IMR-90 (cell line): ENCODE measurements around the gene RYR1. TPM values are rescaled to one million over a fixed set of nuclear protein-coding genes. Genes with fewer than 3 reads are reported as not detected.

ENCODE experiments used
- ATAC-seq: fragments of 200-7000 bp; cut with Tn5 transposase; 2 replicates; pipeline ENCODE4 v1.9.1; 2020; ENCODE audit warnings: low read depth, mild to moderate bottlenecking, moderate library complexity
- BruUV-seq: library from RNA; stranded (reverse); fragments of 400-500 nt; replicated peaks from 2 replicates; lab custom pipeline; 2021; lab: Mats Ljungman, UMichigan
- CTCF ChIA-PET: fragments of 300-600 bp; formaldehyde crosslinking; extraction: SDS; loops from one replicate; lab custom pipeline; 2021; ENCODE audit warnings: antibody characterized with exemption; lab: Yijun Ruan, JAX
- POLR2A ChIA-PET: fragments of 300-600 bp; sonication (Branson Sonifier 250); formaldehyde crosslinking; loops from one replicate; lab custom pipeline; 2022; ENCODE audit warnings: antibody characterized with exemption; ENCODE audit not compliant: unreplicated experiment; lab: Charles Lee
- DNase-seq: peaks from one replicate; pipeline ENCODE4 v3.0.0; 2013
- H2AFZ ChIP-seq: replicated peaks from 2 replicates; pipeline ENCODE3; 2013; ENCODE audit warnings: low read length, mild to moderate bottlenecking; ENCODE audit not compliant: poor library complexity
- H2AK5ac ChIP-seq: 2 replicates; pipeline ENCODE4 v1.6.1; 2013; ENCODE audit warnings: low read depth, low read length, inconsistent platforms
- H2AK9ac ChIP-seq: replicated peaks from 2 replicates; pipeline ENCODE3; 2013; ENCODE audit warnings: mild to moderate bottlenecking, low read depth, low read length, moderate library complexity; ENCODE audit not compliant: poor library complexity
- H2BK120ac ChIP-seq: 2 replicates; pipeline ENCODE4 v1.6.1; 2013; ENCODE audit warnings: low read depth, low read length, inconsistent platforms
- H2BK15ac ChIP-seq: 3 replicates; pipeline ENCODE4 v1.6.1; 2013; ENCODE audit warnings: low read depth, low read length, inconsistent platforms
- H2BK20ac ChIP-seq: 2 replicates; pipeline ENCODE4 v1.6.1; 2013; ENCODE audit warnings: low read depth, mild to moderate bottlenecking, inconsistent platforms, low read length, moderate library complexity
- H2BK5ac ChIP-seq: 2 replicates; pipeline ENCODE4 v1.6.1; 2013; ENCODE audit warnings: mild to moderate bottlenecking, low read depth, low read length, inconsistent platforms; ENCODE audit not compliant: poor library complexity, severe bottlenecking
- H3K14ac ChIP-seq: replicated peaks from 2 replicates; pipeline ENCODE4 v1.6.1; 2013; ENCODE audit warnings: low read depth, low read length, inconsistent platforms
- H3K18ac ChIP-seq: 2 replicates; pipeline ENCODE4 v1.6.1; 2013; ENCODE audit warnings: low read depth, low read length, control low read depth
- H3K23ac ChIP-seq: 2 replicates; pipeline ENCODE4 v1.6.1; 2013; ENCODE audit warnings: low read depth, low read length, inconsistent platforms
- H3K27ac ChIP-seq: 2 replicates; pipeline ENCODE4 v1.5.1; 2013; ENCODE audit warnings: mild to moderate bottlenecking, control low read depth, low read length; ENCODE audit not compliant: insufficient read depth
- H3K27me3 ChIP-seq: 2 replicates; pipeline ENCODE4 v1.6.1; 2013; ENCODE audit warnings: low read length; ENCODE audit not compliant: control insufficient read depth, insufficient read depth
- H3K36me3 ChIP-seq: 2 replicates; pipeline ENCODE4 v1.6.1; 2013; ENCODE audit warnings: low read length, mixed read lengths; ENCODE audit not compliant: control insufficient read depth, insufficient read depth
- H3K4ac ChIP-seq: 2 replicates; pipeline ENCODE4 v1.6.1; 2013; ENCODE audit warnings: low read depth, low read length, inconsistent platforms
- H3K4me1 ChIP-seq: 2 replicates; pipeline ENCODE4 v1.6.1; 2013; ENCODE audit warnings: low read length, mixed read lengths; ENCODE audit not compliant: control insufficient read depth, insufficient read depth
- H3K4me2 ChIP-seq: 2 replicates; pipeline ENCODE4 v1.6.1; 2013; ENCODE audit warnings: low read depth, mild to moderate bottlenecking, control low read depth, low read length, moderate library complexity
- H3K4me3 ChIP-seq: 2 replicates; pipeline ENCODE4 v1.5.1; 2013; ENCODE audit warnings: low read depth, mild to moderate bottlenecking, control low read depth, low read length, moderate library complexity; ENCODE audit not compliant: insufficient read depth
- H3K56ac ChIP-seq: 2 replicates; pipeline ENCODE4 v1.6.1; 2013; ENCODE audit warnings: low read length, inconsistent platforms; ENCODE audit not compliant: insufficient read depth; ENCODE audit errors: extremely low read depth
- H3K79me1 ChIP-seq, 2 experiments: 2 replicates each; pipeline ENCODE4 v1.6.1; 2013; ENCODE audit warnings: low read length in 2 of 2, inconsistent platforms in 1 of 2, low read depth in 1 of 2
- H3K9ac ChIP-seq: 2 replicates; pipeline ENCODE4 v1.6.1; 2013; ENCODE audit warnings: low read depth, low read length, control low read depth
- H3K9me1 ChIP-seq: 2 replicates; pipeline ENCODE4 v1.6.1; 2013; ENCODE audit warnings: low read length, inconsistent platforms; ENCODE audit not compliant: insufficient read depth
- H3K9me3 ChIP-seq: 2 replicates; pipeline ENCODE4 v1.6.1; 2013; ENCODE audit warnings: low read length; ENCODE audit not compliant: control insufficient read depth, insufficient read depth
- H4K20me1 ChIP-seq: 2 replicates; pipeline ENCODE4 v1.6.1; 2013; ENCODE audit warnings: low read length, inconsistent platforms; ENCODE audit not compliant: insufficient read depth
- H4K5ac ChIP-seq: 2 replicates; pipeline ENCODE4 v1.6.1; 2013; ENCODE audit warnings: mild to moderate bottlenecking, low read depth, low read length, control low read depth
- H4K8ac ChIP-seq, 2 experiments: 2 replicates each; pipeline ENCODE4 v1.6.1; 2013; ENCODE audit warnings: low read depth in 2 of 2, low read length in 2 of 2, control low read depth in 1 of 2, inconsistent platforms in 1 of 2
- H4K91ac ChIP-seq: 2 replicates; pipeline ENCODE4 v1.6.1; 2013; ENCODE audit warnings: low read depth, low read length, inconsistent platforms; ENCODE audit not compliant: insufficient read depth
- RFX5 ChIP-seq: IDR thresholded peaks from 2 replicates; pipeline ENCODE4 v1.8.0; 2012; ENCODE audit warnings: low read depth, mild to moderate bottlenecking, low read length, moderate library complexity
- SMC3 ChIP-seq: fragments of 150-350 bp; IDR thresholded peaks from 2 replicates; pipeline ENCODE4 v1.6.1; 2016; ENCODE audit warnings: low read depth, mild to moderate bottlenecking, antibody characterized with exemption, low read length, moderate library complexity
- WGBS, 2 experiments: methylation state at CpG; one replicate each; pipeline versions ENCODE4 v1.1.5 to v1.1.7; 2013; ENCODE audit warnings: missing lambda C conversion rate in 2 of 2; ENCODE audit not compliant: insufficient read length in 1 of 2; ENCODE audit errors: extremely low coverage in 2 of 2; 5-methylcytosine and 5-hydroxymethylcytosine counted together
- dilution Hi-C: fragments of 300-500 bp; cut with HindIII; formaldehyde crosslinking; loops from one replicate; pipeline ENCODE4 v1.14.3; 2018; ENCODE audit warnings: low sequenced_read_pairs; ENCODE audit not compliant: unreplicated experiment
- in situ Hi-C: fragments of 300-500 bp; cut with MboI; formaldehyde crosslinking; loops from 3 replicates; pipeline ENCODE4 v1.14.3; 2019; ENCODE audit warnings: low sequenced_read_pairs, inconsistent platforms, mixed read lengths
- intact Hi-C: fragments of 100-400 bp; cut with micrococcal nuclease; formaldehyde crosslinking; loops from 2 replicates; pipeline ENCODE4 v1.10.0; 2022
- polyA plus RNA-seq, 3 experiments: library from polyadenylated mRNA; depleted of rRNA; stranded (reverse); fragments of >200 nt; gene quantifications; 2 replicates each; pipeline ENCODE4 v1.2.3, GENCODE V29; 2012; ENCODE audit warnings: low replicate concordance in 1 of 3
- total RNA-seq: library from RNA; depleted of rRNA; stranded (reverse); fragments of >200 nt; gene quantifications from 2 replicates; pipeline ENCODE4 v1.2.3, GENCODE V29; 2012

Gene RYR1
- total and polyA plus RNA-seq, 2 of the 4 experiments (the other 2 are of a cell fraction) = not detected

DNA sequence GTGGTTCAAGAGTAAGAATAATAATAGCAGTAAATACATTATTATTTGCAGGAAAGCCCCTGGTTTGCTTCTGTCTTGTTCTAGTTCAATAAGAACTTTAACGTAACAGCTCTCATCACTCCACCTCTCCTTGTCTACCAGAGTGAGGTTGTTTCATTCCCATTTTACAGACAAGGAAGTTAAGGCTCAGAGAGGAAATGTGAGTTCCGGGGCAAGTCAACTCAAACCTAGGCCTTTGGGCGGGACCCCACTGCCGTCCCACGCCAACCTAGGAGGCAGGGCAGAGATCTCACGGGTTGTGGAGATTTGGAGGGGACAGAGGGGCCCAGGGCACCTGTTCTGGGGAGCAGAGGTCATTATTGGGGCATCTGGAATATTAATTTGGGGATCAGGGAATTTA, 182.8 kb downstream of the RYR1 start:
- CTCF ChIA-PET = interaction anchor here (0.6 kb wide), 1 partner anchor 8 kb away, joined by 3 read pairs; no protein-coding TSS in a partner anchor
- BruUV-seq = no TSS peak
- POLR2A ChIA-PET = no interaction called here

More for the DNA sequence above, 182.8 kb downstream of the RYR1 start:
- dilution Hi-C loops = no loop called here
- H2AK5ac ChIP-seq = no peak overlapping the region
- no peak overlapping the region for H3K23ac ChIP-seq
- H3K9me1 ChIP-seq = peaks cover 7% of the 10 kb centered on the region
- no peak overlapping the region for H2BK5ac ChIP-seq
- no peak overlapping the region for H3K4me3 ChIP-seq
- H2BK20ac ChIP-seq = no peak overlapping the region
- peaks cover 13 to 20% of the 10 kb centered on the region in 2 experiments; a peak in 3 of 4 replicates for H3K79me1 ChIP-seq
- intact Hi-C loops = no loop called here
- no peak overlapping the region for H3K56ac ChIP-seq
- DNase-seq = no peak
- no peak overlapping the region for H4K5ac ChIP-seq
- no peak overlapping the region for H3K4ac ChIP-seq
- H2AFZ ChIP-seq = no peak overlapping the region
- H3K4me2 ChIP-seq = no peak overlapping the region
- H2AK9ac ChIP-seq = no peak overlapping the region
- H3K27me3 ChIP-seq = no peaks in the 10 kb centered on the region
- peaks cover 4% of the 10 kb centered on the region for H3K36me3 ChIP-seq
- H2BK15ac ChIP-seq = no peak overlapping the region
- in situ Hi-C loops = no loop called here
- H4K8ac ChIP-seq = no peak overlapping the region
- no peak overlapping the region for H4K91ac ChIP-seq
- TF ChIP-seq RFX5 = no peak
- TF ChIP-seq SMC3 = no peak
- ATAC-seq = no peak
- no peak overlapping the region for H3K27ac ChIP-seq
- H3K4me1 ChIP-seq = peaks cover 6% of the 10 kb centered on the region; the same call in 1 of the 2 replicates
- no peak overlapping the region for H3K14ac ChIP-seq
- no peak overlapping the region for H3K9ac ChIP-seq
- H3K18ac ChIP-seq = no peak overlapping the region
- H3K9me3 ChIP-seq = no peaks in the 10 kb centered on the region
- WGBS, 2 experiments = 79% methylated on average over 5 of the region's 6 CpGs; no CpG with 5 or more reads in 1 of the 2 experiments
- no peak overlapping the region for H2BK120ac ChIP-seq
- peaks cover 6% of the 10 kb centered on the region; the same call in 1 of the 2 replicates for H4K20me1 ChIP-seq
